HAP-1 (cell line): Measurements from ENCODE around the gene MCRS1.

Experiments
- DNase-seq, 2 experiments: peaks; one replicate each; pipeline ENCODE4 v3.0.0-alpha.2; 2016 to 2020; ENCODE audit warnings: low spot score in 2 of 2
- H3K27me3 ChIP-seq: fragments of 250-450 bp; sonication (Bioruptor Pico); 2 replicates; pipeline ENCODE4 v1.5.1; 2020; ENCODE audit warnings: low read depth, mild to moderate bottlenecking, moderate library complexity
- H3K36me3 ChIP-seq: fragments of 250-450 bp; sonication (Bioruptor Pico); replicated peaks from 2 replicates; pipeline ENCODE4 v1.5.1; 2020; ENCODE audit warnings: mild to moderate bottlenecking
- H3K4me1 ChIP-seq: fragments of 250-450 bp; sonication (Bioruptor Pico); 2 replicates; pipeline ENCODE4 v1.5.1; 2020; ENCODE audit warnings: mild to moderate bottlenecking
- H3K4me3 ChIP-seq: fragments of 250-450 bp; sonication (Bioruptor Pico); 2 replicates; pipeline ENCODE4 v1.5.1; 2020; ENCODE audit warnings: mild to moderate bottlenecking, moderate library complexity
- H3K9me3 ChIP-seq: fragments of 250-450 bp; sonication (Bioruptor Pico); 2 replicates; pipeline ENCODE4 v1.5.1; 2020; ENCODE audit warnings: mild to moderate bottlenecking, moderate library complexity
- in situ Hi-C: fragments of 300-500 bp; cut with MboI; formaldehyde crosslinking; loops from 3 replicates; pipeline ENCODE4 v1.14.3; 2020; ENCODE audit warnings: low sequenced_read_pairs, inconsistent platforms, mixed read lengths

MCRS1 gene

GRCh38 chr12:49548481-49548821 lies 19.5 kb downstream of the MCRS1 start:
- H3K4me3 ChIP-seq: no peak overlapping the region
- H3K4me1 ChIP-seq: no peaks in the 10 kb centered on the region
- in situ Hi-C loops: no loop called here

DNA sequence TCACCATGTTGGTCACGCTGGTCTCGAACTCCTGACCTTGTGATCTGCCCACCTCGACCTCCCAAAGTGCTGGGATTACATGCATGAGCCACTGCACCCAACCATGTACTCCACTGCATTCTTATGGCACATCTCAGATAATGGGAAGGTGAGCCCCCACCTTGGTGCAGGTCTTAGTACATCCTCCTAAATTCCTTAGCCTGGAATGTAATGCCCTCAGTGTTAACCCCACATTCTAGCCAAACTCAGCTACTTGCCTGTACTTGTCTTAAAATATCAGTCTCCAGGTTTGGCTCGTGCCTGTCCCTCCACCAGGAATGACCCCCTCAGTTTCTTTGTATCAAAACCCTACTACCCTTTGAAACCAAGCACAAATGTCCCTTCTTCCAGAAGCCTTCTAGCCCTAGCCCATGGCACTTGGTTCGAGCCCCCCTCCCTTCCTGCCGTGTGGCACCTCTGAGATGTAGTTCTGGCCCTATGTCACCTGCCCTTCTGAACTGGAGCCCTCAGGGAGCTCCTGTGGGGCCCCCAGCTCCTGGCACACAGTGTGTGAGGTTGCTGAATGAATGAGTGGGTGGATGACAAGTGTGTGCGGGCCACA lies 20.8 kb downstream of the MCRS1 start:
- no peaks in the 10 kb centered on the region for H3K9me3 ChIP-seq
- no peak overlapping the region for H3K4me3 ChIP-seq
- in situ Hi-C loops: no loop called here
- DNase-seq: no peak
- no peaks in the 10 kb centered on the region for H3K4me1 ChIP-seq
- no peaks in the 10 kb centered on the region for H3K36me3 ChIP-seq
- H3K27me3 ChIP-seq: 0 out of 2 replicates have a peak, but pooled peaks cover 2% of the 10 kb centered on the region

More at GRCh38 chr12:49548481-49548821, 19.5 kb downstream of the MCRS1 start:
- no peaks in the 10 kb centered on the region for H3K36me3 ChIP-seq
- 0 out of 2 replicates have a peak, but pooled peaks cover 2% of the 10 kb centered on the region for H3K27me3 ChIP-seq
- DNase-seq: no peak
- H3K9me3 ChIP-seq: no peaks in the 10 kb centered on the region

DNA sequence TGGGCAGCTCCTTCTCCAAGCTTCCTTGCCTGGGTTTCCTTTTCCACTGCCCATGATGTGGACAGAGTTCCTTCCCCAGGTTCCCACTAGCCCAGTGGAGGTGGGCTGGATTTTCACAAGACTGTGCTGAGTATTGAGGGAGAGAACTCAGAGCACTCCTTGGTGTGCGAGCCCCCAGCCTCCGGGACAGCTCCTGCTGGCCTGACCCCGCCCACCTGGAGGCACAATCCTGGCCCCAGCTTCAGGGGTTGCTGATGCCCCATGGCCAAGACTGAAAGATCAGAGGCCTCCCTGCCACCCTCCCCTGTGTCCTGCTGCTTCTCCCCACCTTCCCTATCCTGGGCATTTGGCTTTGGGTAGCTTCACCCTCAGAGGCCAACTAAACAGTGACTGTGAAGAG lies 21.5 kb downstream of the MCRS1 start:
- no peaks in the 10 kb centered on the region for H3K27me3 ChIP-seq
- no peaks in the 10 kb centered on the region for H3K36me3 ChIP-seq
- DNase-seq: no peak
- no peaks in the 10 kb centered on the region for H3K9me3 ChIP-seq
- H3K4me3 ChIP-seq: no peak overlapping the region
- H3K4me1 ChIP-seq: no peaks in the 10 kb centered on the region
- in situ Hi-C loops: no loop called here

- in situ Hi-C loops: no loop called here
- no peaks in the 10 kb centered on the region for H3K27me3 ChIP-seq
- no peak for DNase-seq
- H3K36me3 ChIP-seq: no peaks in the 10 kb centered on the region
- H3K9me3 ChIP-seq: no peaks in the 10 kb centered on the region
- H3K4me3 ChIP-seq: no peak overlapping the region
- H3K4me1 ChIP-seq: no peaks in the 10 kb centered on the region
Observed at GRCh38 chr12:49545815-49546214, 22.1 kb downstream of the MCRS1 start.

DNA sequence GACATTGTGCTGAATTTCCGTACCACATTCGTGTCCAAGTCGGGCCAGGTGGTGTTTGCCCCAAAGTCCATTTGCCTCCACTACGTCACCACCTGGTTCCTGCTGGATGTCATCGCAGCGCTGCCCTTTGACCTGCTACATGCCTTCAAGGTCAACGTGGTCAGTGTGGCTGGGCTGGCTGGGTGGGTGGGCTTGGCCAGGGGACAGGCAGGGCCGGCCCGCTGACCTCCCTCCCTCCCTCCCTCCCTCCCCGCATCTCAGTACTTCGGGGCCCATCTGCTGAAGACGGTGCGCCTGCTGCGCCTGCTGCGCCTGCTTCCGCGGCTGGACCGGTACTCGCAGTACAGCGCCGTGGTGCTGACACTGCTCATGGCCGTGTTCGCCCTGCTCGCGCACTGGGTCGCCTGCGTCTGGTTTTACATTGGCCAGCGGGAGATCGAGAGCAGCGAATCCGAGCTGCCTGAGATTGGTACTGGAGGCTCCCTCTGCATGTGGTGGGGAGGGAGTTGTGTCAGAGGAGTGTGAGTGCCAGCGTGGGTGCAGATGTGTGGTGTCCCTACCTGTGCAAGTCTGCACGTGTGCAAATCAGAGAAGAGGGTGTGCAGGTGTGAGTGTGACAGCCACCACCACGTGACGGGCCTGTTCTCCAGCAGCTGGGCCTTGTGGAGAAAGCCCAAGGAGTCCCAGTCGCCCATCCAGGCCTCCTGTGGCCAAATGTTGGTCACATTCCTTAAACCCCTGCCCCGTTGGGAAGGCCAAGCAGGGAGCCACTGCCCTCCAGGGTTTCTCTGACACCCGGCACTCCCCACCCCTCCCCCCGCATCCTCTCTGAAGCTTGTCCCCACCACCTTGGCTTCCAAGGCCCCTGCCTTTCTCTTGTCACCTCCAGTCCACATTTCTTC lies 23.8 kb downstream of the MCRS1 start:
- in situ Hi-C loops: no loop called here
- Histone ChIP-seq H3K9me3 (no peaks in the 10 kb centered on the region), H3K4me1 (peaks cover 3% of the 10 kb centered on the region; the same call in 1 of the 2 replicates), H3K27me3 (peaks cover 4% of the 10 kb centered on the region; the same call in 1 of the 2 replicates), H3K36me3 (no peaks in the 10 kb centered on the region), H3K4me3 (no peak overlapping the region)
- no peak for DNase-seq

- H3K4me3 ChIP-seq: no peak overlapping the region
- no peaks in the 10 kb centered on the region for H3K9me3 ChIP-seq
- H3K36me3 ChIP-seq: no peaks in the 10 kb centered on the region
- H3K27me3 ChIP-seq: peaks cover 4% of the 10 kb centered on the region; the same call in 1 of the 2 replicates
- peaks cover 3% of the 10 kb centered on the region; the same call in 1 of the 2 replicates for H3K4me1 ChIP-seq
- in situ Hi-C loops: no loop called here
- DNase-seq: no peak
Observed at GRCh38 chr12:49543221-49543913, 24.6 kb downstream of the MCRS1 start.

GRCh38 chr12:49542592-49543160 lies 25.3 kb downstream of the MCRS1 start:
- DNase-seq: no peak
- Histone ChIP-seq H3K9me3 (no peaks in the 10 kb centered on the region), H3K4me3 (no peak overlapping the region), H3K4me1 (peaks cover 3% of the 10 kb centered on the region; the same call in 1 of the 2 replicates), H3K36me3 (no peaks in the 10 kb centered on the region), H3K27me3 (peaks cover 4% of the 10 kb centered on the region; the same call in 1 of the 2 replicates)
- in situ Hi-C loops: no loop called here

- H3K36me3 ChIP-seq: no peaks in the 10 kb centered on the region
- H3K27me3 ChIP-seq: peaks cover 4% of the 10 kb centered on the region; the same call in 1 of the 2 replicates
Observed at GRCh38 chr12:49541911-49542505, 25.9 kb downstream of the MCRS1 start.

GRCh38 chr12:49541140-49541861 lies 26.6 kb downstream of the MCRS1 start:
- H3K36me3 ChIP-seq: no peaks in the 10 kb centered on the region
- peaks cover 3% of the 10 kb centered on the region for H3K4me1 ChIP-seq
- no peaks in the 10 kb centered on the region for H3K9me3 ChIP-seq
- in situ Hi-C loops: no loop called here
- no peak for DNase-seq
- H3K27me3 ChIP-seq: peaks cover 4% of the 10 kb centered on the region; the same call in 1 of the 2 replicates
- no peak overlapping the region for H3K4me3 ChIP-seq

More at GRCh38 chr12:49541911-49542505, 25.9 kb downstream of the MCRS1 start:
- in situ Hi-C loops: no loop called here
- H3K4me1 ChIP-seq: peaks cover 3% of the 10 kb centered on the region
- no peak for DNase-seq
- no peaks in the 10 kb centered on the region for H3K9me3 ChIP-seq
- H3K4me3 ChIP-seq: no peak overlapping the region

DNA sequence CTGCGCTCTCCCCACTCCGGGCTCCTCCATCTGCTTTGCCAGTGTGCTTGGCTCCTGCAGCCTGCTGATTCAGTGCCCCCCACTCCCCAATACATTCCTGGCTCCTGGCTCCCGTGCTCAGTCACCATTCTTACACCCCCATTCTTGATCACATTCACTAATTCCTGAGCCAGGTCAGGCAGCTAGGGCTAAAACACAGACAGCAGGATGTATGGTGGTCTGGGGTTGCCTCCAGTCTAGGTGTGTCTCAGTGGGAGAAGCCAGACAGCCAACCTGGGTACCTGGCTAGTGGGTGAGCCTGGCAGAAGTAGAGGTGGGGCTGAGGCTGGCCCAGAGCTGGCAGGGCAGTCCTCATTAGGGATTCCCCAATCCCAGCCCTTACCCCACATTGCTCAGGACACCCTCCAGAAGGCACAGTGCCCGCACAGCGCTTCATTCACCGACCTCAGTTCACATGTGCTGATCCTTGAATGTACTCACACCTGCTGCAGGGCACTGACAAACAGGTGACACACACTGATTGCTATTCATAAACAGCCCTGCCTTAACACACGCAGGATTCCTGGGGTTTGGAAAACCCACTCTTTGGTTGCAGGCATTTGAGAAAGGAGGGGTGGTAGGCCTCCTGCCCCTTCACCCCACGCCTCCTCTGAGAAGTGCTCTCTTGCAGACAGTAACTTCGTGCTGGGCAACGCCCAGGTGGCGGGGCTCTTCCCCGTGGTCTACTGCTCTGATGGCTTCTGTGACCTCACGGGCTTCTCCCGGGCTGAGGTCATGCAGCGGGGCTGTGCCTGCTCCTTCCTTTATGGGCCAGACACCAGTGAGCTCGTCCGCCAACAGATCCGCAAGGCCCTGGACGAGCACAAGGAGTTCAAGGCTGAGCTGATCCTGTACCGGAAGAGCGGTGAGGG lies 27.5 kb downstream of the MCRS1 start:
- Histone ChIP-seq H3K4me1 (peaks cover 3% of the 10 kb centered on the region), H3K9me3 (no peaks in the 10 kb centered on the region), H3K4me3 (no peak overlapping the region), H3K27me3 (peaks cover 4% of the 10 kb centered on the region; the same call in 1 of the 2 replicates), H3K36me3 (no peaks in the 10 kb centered on the region)
- in situ Hi-C loops: no loop called here
- DNase-seq: no peak

- peaks cover 3% of the 10 kb centered on the region for H3K4me1 ChIP-seq
- no peaks in the 10 kb centered on the region for H3K36me3 ChIP-seq
- H3K4me3 ChIP-seq: peak overlapping the region; percentile 14; the same call in 1 of the 2 replicates
- H3K9me3 ChIP-seq: no peaks in the 10 kb centered on the region
- peak in 1 of 2 experiments; percentile 9 for DNase-seq
- H3K27me3 ChIP-seq: peaks cover 4% of the 10 kb centered on the region; the same call in 1 of the 2 replicates
- in situ Hi-C loops: no loop called here
Observed at GRCh38 chr12:49539406-49540228, 28.3 kb downstream of the MCRS1 start.
